GM18873 (cell line): ENCODE measurements around the gene PIGR.

ENCODE experiments used
- ATAC-seq: cut with Tn5 transposase; IDR thresholded peaks from one replicate; pipeline ENCODE4 v1.9.1; 2021; ENCODE audit warnings: mild to moderate bottlenecking, moderate library complexity, moderate number of reproducible peaks; ENCODE audit not compliant: unreplicated experiment, low FRiP score

PIGR gene

DNA sequence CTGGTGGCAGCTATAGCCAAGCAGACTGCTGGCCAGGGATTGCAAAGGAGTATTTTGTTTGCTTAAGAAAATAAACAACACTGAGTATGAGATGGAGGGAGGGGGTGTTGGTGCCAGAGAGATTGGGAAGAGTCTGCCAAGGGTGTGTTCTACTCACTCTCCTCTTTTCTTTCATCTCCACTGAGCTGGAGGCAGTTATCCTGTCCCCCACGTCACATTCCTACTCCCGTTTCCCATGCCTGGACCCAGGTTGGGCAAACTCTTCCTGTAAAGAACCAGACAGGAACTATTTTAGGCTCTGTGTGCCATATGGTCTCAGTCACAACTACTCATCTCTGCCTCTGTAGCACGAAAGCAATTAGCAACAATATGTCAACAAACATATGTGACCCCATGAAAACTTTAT, 50.4 kb downstream of the PIGR start:
- ATAC-seq, result no peak

DNA sequence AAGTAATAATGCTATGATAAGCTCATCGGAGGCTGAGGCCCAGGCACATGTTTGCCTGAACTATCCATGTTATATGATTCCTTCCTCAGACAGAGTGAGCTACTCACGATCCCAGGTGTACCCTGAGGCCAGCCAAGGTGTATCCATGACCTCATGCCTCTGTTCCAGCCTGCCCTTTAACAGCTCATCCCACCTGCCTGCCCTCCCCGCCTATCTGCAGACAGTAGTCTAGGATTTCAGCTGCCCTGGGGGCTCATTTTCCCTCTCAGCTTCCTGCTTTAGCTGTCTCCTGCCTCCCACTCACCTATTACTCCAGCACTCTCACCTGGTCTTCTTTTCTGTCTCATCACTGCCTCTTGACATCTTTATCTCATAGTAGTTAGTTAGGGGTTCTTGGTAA, 50.9 kb downstream of the PIGR start:
- no peak for ATAC-seq

- ATAC-seq, result no peak
Observed at GRCh38 chr1:206893380-206893779, 52.9 kb downstream of the PIGR start.

DNA sequence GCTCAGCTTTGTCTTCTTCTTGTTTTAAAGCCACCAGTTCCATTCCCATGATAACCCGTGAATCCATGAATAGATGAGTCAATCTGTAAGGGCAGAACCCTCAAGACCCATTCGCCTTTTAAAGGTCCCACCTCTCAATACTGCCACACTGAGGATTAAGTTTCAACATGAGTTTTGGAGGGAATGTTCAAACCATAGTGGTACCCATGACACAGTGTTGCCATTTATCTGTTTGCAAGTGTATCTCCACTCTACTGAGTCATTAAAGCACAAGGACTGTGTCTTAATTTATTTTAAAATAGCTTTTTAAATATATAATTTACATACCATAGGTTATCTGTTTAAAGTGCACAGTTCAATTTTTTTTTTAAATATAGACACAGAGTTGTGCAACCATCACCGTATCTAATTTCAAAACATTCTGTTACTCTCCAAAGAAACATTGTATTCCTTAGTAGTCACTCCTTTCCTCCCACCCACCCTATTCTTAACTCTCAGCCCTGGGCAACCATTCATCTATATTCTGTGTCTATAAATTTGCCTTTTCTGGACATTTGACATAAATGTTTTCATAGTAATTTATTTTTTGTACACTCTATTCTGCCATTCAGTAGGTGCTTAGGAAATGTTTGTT, 53.8 kb downstream of the PIGR start:
- ATAC-seq, result no peak

GRCh38 chr1:206891412-206891811, 54.9 kb downstream of the PIGR start:
- ATAC-seq, result no peak

- no peak for ATAC-seq
Observed at GRCh38 chr1:206890125-206891060, 55.9 kb downstream of the PIGR start.

- no peak for ATAC-seq
Observed at GRCh38 chr1:206887701-206888100, 58.6 kb downstream of the PIGR start.

GRCh38 chr1:206886831-206887230, 59.4 kb downstream of the PIGR start:
- no peak for ATAC-seq

GRCh38 chr1:206885341-206886060, 60.8 kb downstream of the PIGR start:
- ATAC-seq, result no peak

DNA sequence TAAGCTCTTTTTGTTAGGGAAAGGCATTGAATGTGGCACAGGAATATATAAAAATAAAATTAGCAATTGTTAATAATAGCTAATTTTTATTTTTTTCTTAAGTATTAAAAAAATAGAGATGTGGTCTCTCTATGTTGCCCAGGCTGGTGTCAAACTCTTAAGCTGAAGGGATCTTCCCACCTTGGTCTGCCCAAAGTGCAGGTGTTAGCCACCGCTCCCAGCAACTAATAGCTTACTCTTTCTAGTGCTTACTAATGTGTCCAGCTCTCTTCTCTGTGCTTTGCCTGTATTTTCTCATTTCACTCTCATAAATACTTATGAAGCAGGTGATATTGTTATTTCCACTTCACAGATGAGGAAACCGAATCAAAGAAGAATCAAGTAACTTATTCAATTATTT, 62.4 kb downstream of the PIGR start:
- ATAC-seq, result no peak

- ATAC-seq, result no peak
Observed at GRCh38 chr1:206883160-206883559, 63.1 kb downstream of the PIGR start.

DNA sequence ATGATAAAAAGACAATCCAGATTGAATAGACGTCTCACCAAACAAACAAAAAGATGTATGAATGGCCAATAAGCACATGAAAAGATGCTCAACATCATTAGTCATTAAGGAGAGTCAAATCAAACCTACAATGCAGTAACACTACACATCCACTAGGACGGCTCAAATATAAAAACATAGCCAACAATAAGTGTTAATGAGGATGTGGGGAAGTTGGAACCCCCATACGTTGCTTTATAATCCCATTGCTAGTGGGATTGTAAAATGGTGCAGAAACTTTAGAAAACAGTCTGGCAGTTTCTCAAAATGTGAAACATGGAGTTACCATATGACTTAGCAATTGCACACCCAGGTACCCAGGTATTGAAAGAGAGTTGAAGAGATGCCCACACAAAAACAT, 63.7 kb downstream of the PIGR start:
- ATAC-seq, result no peak

- no peak for ATAC-seq
Observed at GRCh38 chr1:206880314-206880713, 66.0 kb downstream of the PIGR start.
